HUDEP-2 (cell line): Measurements from ENCODE around the gene DLST.
"Not testable (repeated sequence)": the region's sequence is repeated elsewhere in the genome, so short reads cannot be mapped to it uniquely, and the experiment has no call there.

Experiments
- DNase-seq, 76 experiments: peaks; one replicate each; lab custom pipeline; 2025; ENCODE audit not compliant: unreplicated experiment in 76 of 76; lab: John Stamatoyannopoulos, UW

Gene DLST

DNA sequence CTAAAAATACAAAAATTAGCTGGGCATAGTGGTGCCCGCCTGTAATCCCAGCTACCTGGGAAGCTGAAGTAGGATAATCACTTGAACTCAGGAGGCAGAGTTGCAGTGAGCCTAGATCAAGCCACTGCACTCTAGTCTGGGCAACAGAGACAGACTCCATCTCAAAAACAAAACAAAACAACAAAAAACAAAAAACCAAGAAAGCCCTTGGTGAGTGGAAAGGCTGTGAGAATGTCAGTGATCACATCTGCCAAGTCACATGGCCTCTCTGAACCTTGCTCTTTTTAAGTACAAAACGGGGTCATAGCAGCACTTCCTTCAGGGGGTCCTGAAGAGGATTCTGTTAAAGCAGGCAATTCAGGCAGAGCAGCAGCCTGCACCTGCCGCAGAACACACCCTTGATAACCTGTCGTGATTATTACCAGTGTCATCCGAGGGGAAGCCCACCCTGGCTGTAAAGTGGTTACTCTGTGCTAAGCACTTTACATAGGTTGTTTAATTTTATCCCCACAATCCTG is 31.7 kb downstream of the DLST start:
- no peak for DNase-seq

DNA sequence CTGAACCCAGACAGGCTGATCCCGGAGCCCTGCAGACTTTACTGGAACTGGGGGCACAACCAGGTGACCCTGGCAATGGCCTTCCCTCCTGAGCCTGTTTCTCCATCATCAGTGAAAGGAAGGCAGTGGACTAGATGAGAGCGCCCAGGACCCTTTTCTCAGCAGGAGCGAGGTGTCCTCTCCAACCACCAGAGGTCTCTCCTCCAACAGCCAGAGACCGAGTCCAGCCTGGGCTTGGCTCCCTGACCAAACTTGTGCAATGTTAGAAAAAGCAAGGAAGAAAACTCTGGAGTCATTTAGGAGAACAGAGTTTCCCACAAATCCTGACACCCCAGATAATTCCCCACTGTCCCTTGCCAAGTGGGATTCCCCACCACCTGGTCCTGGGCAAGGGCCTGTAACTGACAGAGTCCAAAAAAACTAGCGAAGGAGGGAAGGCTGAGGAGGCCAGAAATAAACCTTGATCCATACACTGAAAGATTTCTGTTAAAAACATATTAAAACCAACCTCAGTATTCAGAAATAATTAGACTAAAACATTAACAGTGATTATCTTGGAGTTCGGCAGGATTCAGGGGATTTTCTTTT is 32.4 kb downstream of the DLST start:
- DNase-seq = peak in 41 of 76 experiments; percentile 3 to 57 (median 25)

DNA sequence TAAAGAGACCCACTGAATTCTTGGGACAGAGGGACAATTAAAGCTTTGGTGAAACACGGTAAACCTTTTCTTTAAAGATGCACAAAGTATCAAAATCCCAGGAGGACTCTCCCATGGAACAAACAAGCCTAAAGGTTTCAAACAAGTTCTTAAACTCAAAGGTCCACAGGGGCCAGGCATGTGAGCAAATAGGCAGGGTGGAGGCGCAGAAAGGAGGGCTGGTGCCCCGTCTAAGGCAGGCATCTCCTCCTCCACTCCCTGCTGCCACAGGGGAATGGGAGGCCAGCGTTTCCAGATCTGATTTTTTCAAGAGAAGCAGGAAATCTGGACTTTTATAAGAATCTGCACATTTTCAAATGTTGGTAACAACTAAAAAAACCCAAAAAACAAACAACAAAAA is 33.7 kb downstream of the DLST start:
- DNase-seq = no peak

DNA sequence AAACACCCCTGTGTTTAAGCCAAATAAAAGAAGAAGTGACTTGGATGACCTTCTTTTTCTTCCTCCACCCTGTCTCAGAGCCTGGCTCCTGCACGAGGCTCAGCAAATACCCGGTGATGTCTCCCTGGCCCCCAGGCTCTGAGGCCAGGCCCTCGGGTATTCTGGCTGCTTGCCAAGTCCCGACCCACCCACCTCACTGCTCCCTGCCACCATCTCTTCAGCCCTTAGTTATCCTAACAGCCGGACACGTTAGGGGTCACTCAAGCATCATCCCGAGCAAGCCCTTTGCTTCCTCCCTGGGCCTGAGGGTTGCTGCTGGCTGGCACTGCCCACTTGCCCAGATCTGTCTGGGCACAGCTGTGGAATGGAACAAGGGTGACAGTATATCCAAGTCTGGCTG is 34.1 kb downstream of the DLST start:
- DNase-seq = no peak

DNA sequence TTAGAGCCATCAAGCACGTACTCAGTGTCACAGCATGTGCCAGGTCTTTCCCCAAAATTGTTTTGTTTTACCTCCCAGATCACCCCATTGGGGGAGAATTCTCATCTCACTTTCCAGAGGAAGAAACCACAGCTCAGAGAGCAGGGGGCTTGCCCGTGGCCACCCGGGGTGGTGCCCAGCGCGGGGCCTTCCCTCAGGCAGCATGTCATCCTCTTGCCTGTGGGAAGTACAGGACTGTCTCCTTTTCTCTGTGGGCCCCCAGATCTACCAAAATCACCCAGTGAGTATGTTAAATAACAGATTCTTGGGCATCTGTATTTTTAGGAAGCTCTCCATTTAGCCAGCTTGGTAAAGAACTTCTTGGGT is 35.4 kb downstream of the DLST start:
- DNase-seq = no peak

DNA sequence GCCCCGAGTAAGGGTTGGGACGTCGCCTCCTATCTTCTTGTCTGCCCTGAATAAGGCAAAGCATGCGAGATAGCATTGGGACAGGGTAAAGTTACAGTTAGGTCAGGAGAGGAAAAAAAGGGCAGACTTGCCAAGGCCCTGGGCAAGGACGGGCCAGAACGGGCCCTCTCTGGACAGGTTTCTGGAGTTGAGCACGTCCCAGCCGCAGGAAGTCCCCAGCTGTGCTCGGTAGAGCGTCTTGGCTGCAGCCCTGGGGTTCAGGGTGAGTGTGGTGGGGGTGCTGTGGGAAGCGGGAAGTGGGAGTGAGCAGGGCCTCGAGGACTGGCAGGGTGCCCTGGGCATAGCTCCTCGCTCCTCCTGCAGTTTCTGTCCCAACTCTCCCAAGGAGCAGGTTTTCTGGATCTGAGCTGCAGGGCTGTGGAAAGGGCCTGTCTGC is 35.9 kb downstream of the DLST start:
- DNase-seq = no peak

DNA sequence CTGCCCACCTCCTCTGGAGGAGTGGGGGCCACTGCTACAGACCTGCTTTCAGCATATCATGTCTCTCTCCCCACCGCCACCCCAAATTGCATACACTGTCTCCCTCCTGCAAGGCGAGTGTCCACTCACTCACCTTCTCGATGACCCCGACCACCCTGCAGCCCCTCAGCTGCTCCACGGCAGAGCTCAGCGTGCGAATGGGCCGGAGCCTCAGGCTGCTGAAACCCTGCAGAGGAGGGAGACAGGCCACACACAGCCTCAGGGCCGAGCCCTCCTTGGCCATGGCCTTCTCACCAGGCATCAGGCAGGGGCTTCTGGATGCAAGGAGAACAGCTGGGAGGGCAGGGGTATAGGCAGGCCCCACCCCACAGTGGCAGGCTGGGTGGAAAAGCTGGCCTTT is 36.7 kb downstream of the DLST start:
- no peak for DNase-seq

DNA sequence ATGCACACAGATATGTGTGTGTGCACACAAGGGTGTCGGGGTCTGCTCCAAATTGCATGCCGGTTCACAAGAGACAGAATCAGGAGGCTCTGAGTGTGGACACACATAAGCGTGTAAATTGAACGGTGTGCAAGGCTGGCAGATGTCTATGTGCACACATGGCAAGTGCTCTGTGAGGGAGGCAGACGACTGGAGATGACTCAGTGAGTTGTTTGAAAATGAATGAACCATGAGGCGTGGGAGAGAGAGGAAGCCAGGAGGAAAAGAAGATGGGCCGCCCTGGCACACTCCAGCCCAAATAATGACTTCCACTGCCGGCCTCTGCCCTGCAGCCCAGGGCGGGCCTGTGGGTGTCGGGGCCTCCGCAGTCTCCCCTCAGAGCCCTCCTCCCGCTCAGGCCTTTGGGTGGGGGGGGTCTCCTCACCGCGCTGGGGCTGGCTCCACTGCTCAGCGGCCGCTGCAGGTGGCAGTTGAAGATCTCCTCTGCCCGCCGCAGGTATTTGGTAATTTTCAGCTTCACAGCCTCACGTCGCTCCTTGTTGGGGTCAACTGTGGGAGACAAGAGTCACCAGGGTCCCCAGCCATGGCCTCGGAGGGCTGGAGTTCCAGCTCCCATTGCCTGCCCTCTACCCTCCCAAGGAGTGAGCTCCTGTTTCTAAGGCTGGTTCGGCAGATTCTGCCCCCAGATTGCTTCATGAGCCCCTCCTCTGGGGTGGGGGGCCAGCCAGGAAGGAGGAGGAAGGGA is 37.9 kb downstream of the DLST start:
- no peak for DNase-seq

DNA sequence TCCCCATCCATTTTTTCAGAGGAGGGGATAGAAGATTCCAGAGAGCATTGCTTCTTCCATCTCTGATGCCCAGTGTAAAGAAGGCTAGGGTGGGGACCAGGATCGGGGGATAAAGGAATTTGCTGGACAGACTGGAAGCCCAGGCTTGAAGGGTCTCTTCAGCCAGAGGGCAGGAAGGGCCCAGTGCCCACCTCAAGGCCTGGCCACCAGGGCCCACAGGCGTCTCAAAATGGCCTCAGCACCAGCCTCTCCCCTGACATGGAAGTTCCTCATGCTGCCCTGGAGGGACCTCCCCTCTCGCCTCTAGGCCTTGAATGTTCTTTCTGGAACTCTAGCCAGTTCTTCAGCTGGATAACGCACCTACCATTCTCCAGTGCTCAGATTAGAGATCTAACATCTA is 38.6 kb downstream of the DLST start:
- no peak for DNase-seq

DNA sequence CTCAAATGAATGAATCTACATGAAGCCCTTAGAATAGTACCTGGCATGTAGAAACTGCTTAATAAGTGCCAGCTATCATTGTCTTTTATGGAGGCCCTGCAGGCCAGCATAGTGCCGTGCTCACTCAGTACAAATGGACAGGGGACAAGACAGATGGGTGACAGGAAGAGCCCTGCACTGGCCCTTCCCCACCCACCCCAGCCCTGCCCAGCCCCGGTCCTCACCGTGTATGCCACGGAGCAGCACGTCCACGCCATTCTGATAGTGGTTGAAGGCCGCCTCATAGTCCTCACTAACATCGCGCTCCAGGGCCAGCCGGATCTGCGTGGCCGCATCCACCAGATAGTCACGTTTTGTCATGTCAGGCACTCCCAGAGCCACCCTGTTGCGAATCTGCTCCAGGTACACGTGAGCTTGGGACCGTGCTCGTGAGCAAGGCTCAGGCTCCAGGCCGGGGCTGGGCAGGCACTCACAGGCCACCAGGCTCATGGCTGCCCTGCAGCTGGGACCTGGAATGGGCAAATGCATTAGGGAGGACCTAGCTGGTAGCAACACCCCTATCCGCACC is 39.4 kb downstream of the DLST start:
- no peak for DNase-seq

DNA sequence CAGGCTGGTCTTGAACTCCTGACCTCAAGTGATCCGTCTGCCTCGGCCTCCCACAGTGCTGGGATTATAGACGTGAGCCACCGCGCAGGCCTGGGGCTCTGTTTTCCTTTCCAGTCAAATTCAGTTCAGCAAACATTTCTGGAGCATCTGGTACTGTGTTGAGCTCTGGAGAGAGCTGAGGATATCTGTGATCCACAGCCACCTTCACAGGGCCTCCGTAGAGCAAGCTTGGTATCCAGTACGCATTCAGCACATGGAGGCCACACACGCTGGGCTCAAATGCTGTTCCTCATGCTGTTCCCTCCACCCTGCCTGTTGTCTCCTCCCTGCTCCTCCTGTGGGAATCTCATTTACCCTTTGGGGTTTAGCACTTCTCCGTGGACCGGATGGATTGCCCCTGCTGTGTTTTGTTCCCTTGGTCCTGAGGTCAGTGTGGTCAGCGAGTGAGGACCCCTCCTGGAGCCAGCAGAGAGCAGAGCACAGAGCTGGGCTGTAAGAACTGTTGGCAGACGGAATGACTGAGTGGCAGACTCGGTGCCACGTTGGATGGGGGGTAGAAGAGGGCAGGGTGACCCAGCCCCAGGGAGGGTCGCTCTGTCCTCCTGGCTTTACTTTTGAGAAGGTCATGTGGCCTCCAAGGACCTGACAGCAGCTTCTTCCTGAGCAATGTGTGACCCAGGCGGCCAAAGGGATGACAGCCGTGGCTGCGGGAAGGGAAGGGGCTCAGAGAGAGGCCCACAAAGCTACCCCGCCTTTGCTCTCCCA is 40.5 kb downstream of the DLST start:
- DNase-seq = no peak

DNA sequence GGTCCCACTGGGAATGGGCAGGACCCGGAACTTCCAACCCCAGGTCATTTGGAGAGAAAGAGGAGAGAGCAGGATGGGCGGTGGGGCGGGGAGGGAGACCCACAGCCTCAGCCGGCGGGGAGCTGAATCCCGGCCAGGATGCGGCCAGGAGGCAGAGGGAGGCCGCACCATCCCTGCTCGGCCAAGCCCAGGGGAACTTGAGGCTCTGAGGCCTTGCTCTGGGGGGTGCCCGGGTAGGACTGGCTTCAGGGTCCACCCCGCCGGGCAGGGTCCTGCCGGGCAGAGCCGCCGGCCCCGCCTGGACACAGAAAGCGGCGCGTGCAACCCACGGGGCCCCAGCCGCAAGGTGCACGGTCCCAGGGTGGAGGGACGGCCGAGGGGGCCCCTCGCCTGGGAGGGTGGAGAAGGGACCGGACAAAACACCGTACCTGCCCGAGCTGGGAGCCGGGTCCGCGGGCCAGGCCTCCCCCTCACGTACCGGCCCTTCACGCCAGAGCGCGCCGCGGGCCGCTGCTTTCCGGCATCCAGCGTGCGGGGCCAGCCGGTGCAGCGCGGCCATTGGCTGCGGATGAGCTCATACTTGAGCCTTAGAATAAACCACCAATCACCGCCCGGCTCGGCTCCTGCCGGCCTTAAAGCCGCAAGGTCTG is 41.2 kb downstream of the DLST start, which contains the start of gene RPS6KL1:
Gene RPS6KL1 (minus strand): TSS at position 509 of the 650 bp plus-strand sequence. CDS start 1,719 bp downstream, outside the sequence.
- peak in 73 of 76 experiments; percentile 14 to 87 (median 68) for DNase-seq

DNA sequence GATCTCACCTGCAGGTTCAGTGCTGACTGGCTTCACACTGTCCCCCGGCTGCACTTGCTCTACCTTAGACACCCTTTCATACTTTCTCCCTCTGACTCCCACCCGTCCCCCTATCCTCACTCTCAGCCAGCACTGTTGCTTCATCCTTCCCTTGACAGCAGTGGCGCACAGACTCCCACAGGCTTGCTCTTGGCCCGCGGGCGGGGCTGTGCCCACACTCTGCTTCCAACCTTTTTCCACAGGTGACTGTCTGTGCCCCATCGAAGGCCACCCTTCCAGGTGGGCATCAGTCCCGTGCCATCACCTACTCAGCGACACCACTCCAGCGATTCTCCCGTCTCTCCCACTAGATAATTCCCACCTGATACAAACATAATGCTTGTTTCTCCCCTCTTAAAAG is 42.3 kb downstream of the DLST start:
- no peak for DNase-seq

DNA sequence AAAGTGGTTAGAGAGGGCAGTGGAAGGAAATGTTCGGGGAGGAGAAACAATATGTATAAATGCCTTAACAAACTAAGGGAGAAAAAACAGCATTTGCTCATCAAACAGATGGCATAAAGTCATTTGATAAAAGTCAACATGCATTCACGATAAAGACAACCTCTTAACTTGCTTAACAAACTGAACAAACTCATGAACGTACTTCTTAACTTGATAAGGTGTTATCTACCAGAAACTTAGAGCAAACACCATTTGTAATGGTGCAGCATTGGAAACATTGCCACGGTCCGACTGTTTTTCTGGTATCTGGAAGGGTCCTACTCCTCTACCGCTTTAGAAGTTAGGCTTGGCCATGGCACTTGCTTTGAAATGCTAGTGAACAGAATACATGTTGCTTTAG is 45.5 kb downstream of the DLST start:
- DNase-seq = peak in 71 of 76 experiments; percentile 11 to 89 (median 48)

DNA sequence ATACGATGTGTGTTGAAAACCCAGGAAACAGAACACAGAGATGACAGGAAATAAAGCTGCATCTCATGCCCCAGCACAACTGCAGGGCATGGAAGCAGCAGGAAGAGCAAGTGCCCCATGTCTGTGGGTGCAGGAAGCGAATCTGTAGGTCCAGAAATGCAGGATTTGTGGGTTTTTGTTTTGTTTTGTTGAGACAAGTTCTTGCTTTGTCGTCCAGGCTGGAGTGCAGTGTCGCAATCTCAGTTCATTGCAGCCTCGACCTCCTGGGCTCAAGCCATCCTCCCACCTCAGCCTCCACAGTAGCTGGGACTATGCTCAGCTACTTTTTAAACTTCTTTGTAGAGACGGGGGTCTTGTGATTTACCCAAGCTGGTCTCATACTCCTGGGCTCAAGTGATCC is 47.5 kb downstream of the DLST start:
- DNase-seq = no peak

DNA sequence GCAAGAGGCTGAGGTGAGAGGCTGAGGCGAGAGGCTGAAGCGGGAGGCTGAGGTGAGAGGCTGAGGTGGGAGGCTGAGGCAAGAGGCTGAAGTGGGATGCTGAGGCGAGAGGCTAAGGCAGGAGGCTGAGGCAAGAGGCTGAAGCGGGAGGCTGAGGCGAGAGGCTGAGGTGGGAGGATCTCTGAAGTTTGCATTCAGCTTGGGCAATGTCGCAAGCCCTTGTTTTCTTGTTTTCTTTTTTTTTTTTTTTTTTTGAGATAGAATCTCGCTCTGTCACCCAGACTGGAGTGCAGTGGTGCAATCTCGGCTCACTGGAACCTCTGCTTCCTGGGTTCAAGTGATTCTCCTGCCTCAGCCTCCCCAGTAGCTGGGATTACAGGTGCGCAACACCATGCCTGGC is 50.0 kb downstream of the DLST start:
- DNase-seq = not testable (repeated sequence)

DNA sequence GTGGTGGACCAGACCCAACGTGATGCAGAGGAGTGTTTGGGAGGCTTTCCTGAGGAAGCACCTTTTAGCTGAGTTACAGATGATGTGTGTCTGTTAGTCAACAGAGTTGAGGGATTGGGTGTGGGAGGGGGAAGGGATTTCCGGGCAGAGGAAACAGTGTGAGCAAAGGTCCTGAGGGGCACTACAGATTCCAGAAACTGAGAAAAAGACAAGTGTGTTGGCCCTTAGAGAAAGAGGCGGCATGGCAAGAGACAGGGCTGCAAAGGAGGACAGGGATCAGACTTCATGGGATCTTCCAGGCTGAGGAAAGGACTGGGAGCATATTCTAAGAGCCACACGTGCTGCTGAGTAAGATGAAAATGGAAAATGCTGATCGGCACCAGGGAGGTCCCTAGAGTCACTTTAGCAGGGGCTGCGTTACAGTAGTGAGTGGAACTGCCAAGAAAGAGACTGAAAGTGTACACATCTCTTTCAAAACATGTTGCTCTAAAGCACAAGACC is 50.7 kb downstream of the DLST start:
- DNase-seq = no peak

DNA sequence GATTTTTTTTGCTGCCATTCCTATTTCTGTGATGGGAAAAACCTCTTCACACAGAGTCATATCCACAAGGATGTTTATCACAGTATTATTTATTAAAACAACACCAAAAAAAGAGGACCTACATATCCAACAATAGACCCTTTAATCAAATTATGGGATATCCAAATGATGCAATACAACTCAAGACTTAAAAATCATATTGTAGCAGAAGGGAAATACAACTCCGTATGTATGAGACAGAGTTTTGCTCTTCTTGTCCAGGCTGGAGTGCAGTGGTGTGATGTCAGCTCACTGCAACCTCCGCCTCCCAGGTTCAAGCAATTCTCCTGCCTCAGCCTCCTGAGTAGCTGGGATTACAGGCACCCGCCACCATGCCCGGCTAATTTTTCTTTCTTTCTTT is 51.2 kb downstream of the DLST start:
- not testable (repeated sequence) for DNase-seq

DNA sequence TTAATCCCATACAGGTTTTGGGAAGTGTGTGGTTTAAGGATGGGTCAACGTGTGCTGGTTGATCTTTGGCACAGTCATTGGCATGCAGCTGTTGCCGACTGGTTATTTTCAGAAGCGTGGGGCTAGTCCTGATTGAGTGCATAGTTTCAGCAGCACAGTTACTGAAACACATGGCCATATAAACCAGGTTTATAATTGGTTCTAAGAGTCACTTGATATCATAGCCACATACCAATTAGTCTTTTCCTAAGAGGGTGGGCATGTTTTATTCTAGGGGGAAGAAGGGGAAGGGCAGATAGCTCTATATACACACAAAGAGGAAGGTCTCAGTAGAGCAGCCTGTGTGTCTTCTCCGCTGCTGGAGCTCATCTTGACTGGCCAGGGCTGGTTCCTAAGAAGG is 52.3 kb downstream of the DLST start:
- no peak for DNase-seq
